OCI-LY3 (cell line): ENCODE results near the gene TNRC18.

Experiments
- H2AFZ ChIP-seq: fragments of 200-600, 300-600 bp; shearing (Covaris generic); 2 replicates; pipeline ENCODE4 v1.6.0; 2014; ENCODE audit warnings: antibody characterized with exemption, low read depth, low read length
- H3K27ac ChIP-seq: fragments of 200-600, 300-600 bp; sonication (generic); 2 replicates; pipeline ENCODE4 v1.5.1; 2014; ENCODE audit warnings: mild to moderate bottlenecking, low read length, moderate library complexity, mixed read lengths
- H3K27me3 ChIP-seq: fragments of 200-600, 300-600 bp; sonication (generic); 2 replicates; pipeline ENCODE4 v1.6.1; 2014; ENCODE audit warnings: low read depth, low read length, mixed read lengths
- H3K36me3 ChIP-seq: fragments of 200-600, 300-600 bp; sonication (generic); replicated peaks from 2 replicates; pipeline ENCODE3; 2014; ENCODE audit warnings: low read depth, low read length, mixed read lengths
- H3K4me1 ChIP-seq: fragments of 300-600, 200-600 bp; sonication (generic); 2 replicates; pipeline ENCODE4 v1.6.1; 2014; ENCODE audit warnings: low read length, mixed read lengths
- H3K4me2 ChIP-seq: fragments of 200-600, 300-600 bp; sonication (generic); 2 replicates; pipeline ENCODE4 v1.6.1; 2014; ENCODE audit warnings: low read length, mixed read lengths
- H3K4me3 ChIP-seq: fragments of 300-600, 200-600 bp; sonication (generic); 2 replicates; pipeline ENCODE4 v1.5.1; 2014; ENCODE audit warnings: antibody characterized with exemption, mild to moderate bottlenecking, low read length, moderate library complexity
- H3K79me2 ChIP-seq: fragments of 300-600, 200-600 bp; shearing (Covaris generic); 2 replicates; pipeline ENCODE4 v1.6.1; 2014; ENCODE audit warnings: mild to moderate bottlenecking, low read length, mixed read lengths
- H3K9ac ChIP-seq: fragments of 300-600, 200-600 bp; shearing (Covaris generic); 2 replicates; pipeline ENCODE4 v1.6.0; 2014; ENCODE audit warnings: mild to moderate bottlenecking, low read length, moderate library complexity
- H3K9me3 ChIP-seq: fragments of 200-600, 300-600 bp; shearing (Covaris generic); 2 replicates; pipeline ENCODE4 v1.6.1; 2014; ENCODE audit warnings: low read length, mixed read lengths; ENCODE audit not compliant: insufficient read depth
- H4K20me1 ChIP-seq: fragments of 200-600, 300-600 bp; sonication (generic); 2 replicates; pipeline ENCODE4 v1.6.1; 2016; ENCODE audit warnings: low read length, mixed read lengths; ENCODE audit not compliant: insufficient read depth
- EZH2phosphoT487 ChIP-seq: fragments of 200-600 bp; shearing (Covaris generic); IDR thresholded peaks from 2 replicates; pipeline ENCODE4 v1.6.1; 2018; ENCODE audit warnings: antibody characterized with exemption, mixed run types, low read depth
- TF ChIP-seq, protein P1 (sequence below): fragments of 200-600, 300-600 bp; sonication (generic); IDR thresholded peaks from 2 replicates; pipeline ENCODE4 v1.5.1; 2014; ENCODE audit warnings: antibody characterized with exemption, low read length, low read depth

Gene TNRC18

GRCh38 chr7:5437987-5438386 is 14.4 kb upstream of the TNRC18 start:
- Histone ChIP-seq H3K27ac (no peak overlapping the region), H3K36me3 (no peaks in the 10 kb centered on the region), H4K20me1 (no peaks in the 10 kb centered on the region), H3K4me1 (peaks cover 21% of the 10 kb centered on the region), H3K4me3 (no peak overlapping the region), H3K9ac (no peak overlapping the region), H3K79me2 (no peaks in the 10 kb centered on the region), H2AFZ (no peak overlapping the region), H3K4me2 (no peak overlapping the region), H3K9me3 (no peaks in the 10 kb centered on the region), H3K27me3 (peaks cover 16% of the 10 kb centered on the region)
- TF ChIP-seq EZH2phosphoT487 = no peak
- TF ChIP-seq, protein P1, sequence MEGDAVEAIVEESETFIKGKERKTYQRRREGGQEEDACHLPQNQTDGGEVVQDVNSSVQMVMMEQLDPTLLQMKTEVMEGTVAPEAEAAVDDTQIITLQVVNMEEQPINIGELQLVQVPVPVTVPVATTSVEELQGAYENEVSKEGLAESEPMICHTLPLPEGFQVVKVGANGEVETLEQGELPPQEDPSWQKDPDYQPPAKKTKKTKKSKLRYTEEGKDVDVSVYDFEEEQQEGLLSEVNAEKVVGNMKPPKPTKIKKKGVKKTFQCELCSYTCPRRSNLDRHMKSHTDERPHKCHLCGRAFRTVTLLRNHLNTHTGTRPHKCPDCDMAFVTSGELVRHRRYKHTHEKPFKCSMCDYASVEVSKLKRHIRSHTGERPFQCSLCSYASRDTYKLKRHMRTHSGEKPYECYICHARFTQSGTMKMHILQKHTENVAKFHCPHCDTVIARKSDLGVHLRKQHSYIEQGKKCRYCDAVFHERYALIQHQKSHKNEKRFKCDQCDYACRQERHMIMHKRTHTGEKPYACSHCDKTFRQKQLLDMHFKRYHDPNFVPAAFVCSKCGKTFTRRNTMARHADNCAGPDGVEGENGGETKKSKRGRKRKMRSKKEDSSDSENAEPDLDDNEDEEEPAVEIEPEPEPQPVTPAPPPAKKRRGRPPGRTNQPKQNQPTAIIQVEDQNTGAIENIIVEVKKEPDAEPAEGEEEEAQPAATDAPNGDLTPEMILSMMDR = no peak

DNA sequence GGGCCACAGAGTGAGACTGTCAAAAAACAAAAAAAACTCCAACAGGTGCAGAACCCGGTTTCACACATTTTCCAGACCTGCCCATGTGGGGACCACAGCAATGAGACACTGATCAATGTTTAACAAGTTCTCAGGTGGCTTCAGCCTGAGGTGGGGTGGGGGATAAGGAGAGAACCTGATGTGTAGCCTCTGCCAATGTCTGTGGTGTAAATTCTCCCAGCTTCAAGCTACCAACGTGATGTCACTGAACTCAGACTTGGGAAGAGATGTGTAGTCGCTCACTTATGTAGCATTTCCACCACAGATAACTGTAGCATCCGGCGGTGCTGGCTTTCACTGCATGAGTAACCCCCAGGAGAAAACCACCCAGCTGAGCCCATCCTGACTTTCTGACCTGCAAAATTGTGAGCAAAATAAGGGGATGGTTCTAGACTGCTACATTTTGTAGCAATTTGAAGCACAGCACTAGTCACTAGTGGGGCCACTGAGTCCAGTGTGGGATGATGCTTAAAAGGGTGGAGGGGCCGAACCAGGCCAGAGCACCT is 13.8 kb upstream of the TNRC18 start:
- no peak overlapping the region for H2AFZ ChIP-seq
- H3K79me2 ChIP-seq = no peaks in the 10 kb centered on the region
- H3K9me3 ChIP-seq = no peaks in the 10 kb centered on the region
- no peaks in the 10 kb centered on the region for H4K20me1 ChIP-seq
- H3K4me3 ChIP-seq = no peak overlapping the region
- peaks cover 22% of the 10 kb centered on the region for H3K27me3 ChIP-seq
- no peaks in the 10 kb centered on the region for H3K36me3 ChIP-seq
- no peak overlapping the region for H3K4me2 ChIP-seq
- H3K4me1 ChIP-seq = peaks cover 20% of the 10 kb centered on the region
- no peak for TF ChIP-seq EZH2phosphoT487
- TF ChIP-seq, protein P1 = no peak
- H3K27ac ChIP-seq = no peak overlapping the region
- H3K9ac ChIP-seq = no peak overlapping the region

DNA sequence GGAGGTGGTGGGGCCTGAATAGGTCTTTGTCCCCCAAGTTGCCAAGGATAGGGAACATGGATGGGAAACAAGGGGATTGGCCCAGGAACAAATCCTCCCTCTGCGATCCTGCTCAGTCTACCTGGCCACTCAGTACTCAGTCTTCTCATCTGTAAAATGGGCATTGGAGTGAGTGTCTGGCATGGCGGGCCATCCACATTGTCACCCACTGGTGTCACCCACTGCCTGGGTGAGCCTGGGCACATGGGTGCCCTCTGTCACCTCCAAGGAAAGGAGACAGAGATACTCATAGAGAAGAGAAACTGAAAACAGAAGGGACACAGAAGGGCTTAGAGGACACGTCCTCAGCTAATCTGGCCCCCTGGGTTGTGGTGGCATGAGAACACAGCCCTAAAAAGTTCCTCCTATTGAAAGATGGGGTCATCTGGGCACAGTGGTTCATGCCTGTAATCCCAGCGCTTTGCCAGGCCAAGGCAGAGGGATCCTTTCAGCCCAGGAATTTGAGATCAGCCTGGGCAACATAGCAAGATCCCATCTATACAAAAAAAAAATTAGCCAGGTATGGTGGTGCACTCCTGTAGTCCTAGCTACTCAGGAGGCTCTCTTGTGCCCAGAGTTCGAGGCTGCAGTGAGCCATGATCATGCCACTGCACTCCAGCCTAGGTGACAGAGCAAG is 12.5 kb upstream of the TNRC18 start:
- Histone ChIP-seq H4K20me1 (no peaks in the 10 kb centered on the region), H3K9me3 (no peaks in the 10 kb centered on the region), H3K36me3 (no peaks in the 10 kb centered on the region), H3K4me1 (peaks cover 11% of the 10 kb centered on the region), H3K27me3 (peaks cover 23% of the 10 kb centered on the region), H3K27ac (no peak overlapping the region), H3K79me2 (no peaks in the 10 kb centered on the region), H3K9ac (no peak overlapping the region), H3K4me2 (peak overlapping the region; percentile 46), H3K4me3 (no peak overlapping the region), H2AFZ (no peak overlapping the region)
- TF ChIP-seq EZH2phosphoT487 = no peak
- TF ChIP-seq, protein P1 = no peak

- H3K27me3 ChIP-seq = peaks cover 23% of the 10 kb centered on the region
- no peak overlapping the region for H3K9ac ChIP-seq
- TF ChIP-seq EZH2phosphoT487 = no peak
- TF ChIP-seq, protein P1 = no peak
- no peak overlapping the region for H3K27ac ChIP-seq
- no peak overlapping the region for H2AFZ ChIP-seq
- H3K4me1 ChIP-seq = peaks cover 11% of the 10 kb centered on the region
- no peaks in the 10 kb centered on the region for H3K36me3 ChIP-seq
- peak overlapping the region; percentile 46 for H3K4me2 ChIP-seq
- no peaks in the 10 kb centered on the region for H3K79me2 ChIP-seq
- no peaks in the 10 kb centered on the region for H4K20me1 ChIP-seq
- no peak overlapping the region; the same call in 1 of the 2 replicates for H3K4me3 ChIP-seq
- H3K9me3 ChIP-seq = no peaks in the 10 kb centered on the region
Observed at GRCh38 chr7:5435291-5436002, 11.8 kb upstream of the TNRC18 start.
